ENCODE data around the gene SPOPL. TPM values are rescaled to one million over a fixed set of nuclear protein-coding genes. Genes with fewer than 3 reads are reported as not detected.

SPOPL gene
- total RNA-seq, 1 experiment from 2014 or later: 31.6 TPM

GRCh38 chr2:138610201-138610953, 108.8 kb downstream of the SPOPL start:
- Mint-ChIP-seq H3K27ac (ENCODE audit: unreplicated experiment) (no peak overlapping the region), H3K4me1 (ENCODE audit: low read depth, unreplicated experiment) (peaks cover 35% of the 10 kb centered on the region), H3K36me3 (ENCODE audit: insufficient read depth, unreplicated experiment) (no peaks in the 10 kb centered on the region), H3K4me3 (ENCODE audit: unreplicated experiment) (no peak overlapping the region), H3K27me3 (ENCODE audit: insufficient read depth, unreplicated experiment) (no peaks in the 10 kb centered on the region), H3K9me3 (ENCODE audit: unreplicated experiment) (peaks cover 10% of the 10 kb centered on the region)
- CTCF ChIA-PET: no interaction called here
- no TSS peak for BruUV-seq (replicated peaks)
- intact Hi-C loops (cut with micrococcal nuclease; ENCODE audit: unreplicated experiment): no loop called here
- Histone ChIP-seq H3K4me1 (peaks cover 25% of the 10 kb centered on the region), H3K9me3 (no peaks in the 10 kb centered on the region), H3K36me3 (ENCODE audit: control insufficient read depth, insufficient read depth, low read length) (no peaks in the 10 kb centered on the region), H3K27me3 (replicated peaks; ENCODE audit: control insufficient read depth, insufficient read depth, low read length) (no peaks in the 10 kb centered on the region), H3K4me3 (ENCODE audit: low read depth, low read length) (no peak overlapping the region)
- no peak for DNase-seq
- POLR2A ChIA-PET: no interaction called here
- TF ChIP-seq, protein P1, sequence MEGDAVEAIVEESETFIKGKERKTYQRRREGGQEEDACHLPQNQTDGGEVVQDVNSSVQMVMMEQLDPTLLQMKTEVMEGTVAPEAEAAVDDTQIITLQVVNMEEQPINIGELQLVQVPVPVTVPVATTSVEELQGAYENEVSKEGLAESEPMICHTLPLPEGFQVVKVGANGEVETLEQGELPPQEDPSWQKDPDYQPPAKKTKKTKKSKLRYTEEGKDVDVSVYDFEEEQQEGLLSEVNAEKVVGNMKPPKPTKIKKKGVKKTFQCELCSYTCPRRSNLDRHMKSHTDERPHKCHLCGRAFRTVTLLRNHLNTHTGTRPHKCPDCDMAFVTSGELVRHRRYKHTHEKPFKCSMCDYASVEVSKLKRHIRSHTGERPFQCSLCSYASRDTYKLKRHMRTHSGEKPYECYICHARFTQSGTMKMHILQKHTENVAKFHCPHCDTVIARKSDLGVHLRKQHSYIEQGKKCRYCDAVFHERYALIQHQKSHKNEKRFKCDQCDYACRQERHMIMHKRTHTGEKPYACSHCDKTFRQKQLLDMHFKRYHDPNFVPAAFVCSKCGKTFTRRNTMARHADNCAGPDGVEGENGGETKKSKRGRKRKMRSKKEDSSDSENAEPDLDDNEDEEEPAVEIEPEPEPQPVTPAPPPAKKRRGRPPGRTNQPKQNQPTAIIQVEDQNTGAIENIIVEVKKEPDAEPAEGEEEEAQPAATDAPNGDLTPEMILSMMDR (IDR thresholded peaks at IDR 0.05; ENCODE audit: insufficient read depth in 1 of 2, low read depth in 1 of 2, low read length in 1 of 2, severe bottlenecking in 1 of 2, unreplicated experiment in 1 of 2): no peak

DNA sequence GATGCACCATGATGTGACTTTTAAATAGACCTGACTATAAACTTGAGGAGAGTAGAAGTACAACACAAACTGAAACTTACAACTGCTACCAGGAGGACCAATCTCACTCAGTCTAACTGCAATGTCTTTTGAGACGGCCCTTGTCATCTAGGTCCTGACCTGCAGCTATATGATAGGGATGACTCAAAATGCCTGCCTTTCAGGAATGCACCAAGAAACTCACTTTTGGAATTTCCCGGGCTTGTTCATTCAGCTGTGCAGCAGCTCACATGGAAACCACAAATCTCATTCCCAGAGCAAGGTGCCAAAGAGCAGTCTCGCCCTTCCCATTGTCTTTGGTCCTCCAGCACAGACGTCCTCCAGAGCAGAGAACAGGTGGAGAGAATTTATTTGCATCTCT, 113.7 kb downstream of the SPOPL start:
- no TSS peak for BruUV-seq (replicated peaks)
- Mint-ChIP-seq H3K36me3 (ENCODE audit: insufficient read depth, unreplicated experiment) (no peaks in the 10 kb centered on the region), H3K27me3 (ENCODE audit: insufficient read depth, unreplicated experiment) (no peaks in the 10 kb centered on the region), H3K4me1 (ENCODE audit: low read depth, unreplicated experiment) (peaks cover 14% of the 10 kb centered on the region), H3K4me3 (ENCODE audit: unreplicated experiment) (no peak overlapping the region), H3K27ac (ENCODE audit: unreplicated experiment) (no peak overlapping the region), H3K9me3 (ENCODE audit: unreplicated experiment) (peaks cover 10% of the 10 kb centered on the region)
- intact Hi-C loops (cut with micrococcal nuclease; ENCODE audit: unreplicated experiment): no loop called here
- Histone ChIP-seq H3K27me3 (replicated peaks; ENCODE audit: control insufficient read depth, insufficient read depth, low read length) (no peaks in the 10 kb centered on the region), H3K9me3 (no peaks in the 10 kb centered on the region), H3K4me3 (ENCODE audit: low read depth, low read length) (no peak overlapping the region), H3K36me3 (ENCODE audit: control insufficient read depth, insufficient read depth, low read length) (no peaks in the 10 kb centered on the region), H3K4me1 (peaks cover 7% of the 10 kb centered on the region)
- peak; percentile 27 to 44 for DNase-seq
- TF ChIP-seq, protein P1 (IDR thresholded peaks at IDR 0.05; ENCODE audit: insufficient read depth in 1 of 2, low read depth in 1 of 2, low read length in 1 of 2, severe bottlenecking in 1 of 2, unreplicated experiment in 1 of 2): no peak
- POLR2A ChIA-PET: no interaction called here
- CTCF ChIA-PET: no interaction called here

DNA sequence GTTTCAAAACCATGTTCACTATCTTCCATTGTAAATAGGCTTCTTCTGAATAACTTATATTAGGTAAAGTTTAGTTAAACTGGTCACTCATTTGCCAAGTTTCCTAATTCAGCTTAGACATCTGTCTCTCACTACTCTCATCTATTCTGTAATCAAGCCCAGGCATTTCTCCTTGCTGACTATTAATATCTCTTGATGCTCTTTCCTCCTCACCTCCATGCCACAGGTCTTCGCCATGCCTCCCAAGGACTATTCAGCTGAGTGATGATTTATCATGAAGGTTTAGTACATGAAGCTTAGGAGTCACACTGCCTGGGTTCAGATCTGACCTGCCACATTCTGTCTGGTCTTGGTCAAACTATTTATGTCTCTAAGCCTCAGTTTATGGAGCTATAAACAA, 115.5 kb downstream of the SPOPL start:
- Histone ChIP-seq H3K27me3 (replicated peaks; ENCODE audit: control insufficient read depth, insufficient read depth, low read length) (no peaks in the 10 kb centered on the region), H3K4me3 (ENCODE audit: low read depth, low read length) (no peak overlapping the region), H3K36me3 (ENCODE audit: control insufficient read depth, insufficient read depth, low read length) (no peaks in the 10 kb centered on the region), H3K9me3 (no peaks in the 10 kb centered on the region), H3K4me1 (peaks cover 7% of the 10 kb centered on the region)
- intact Hi-C loops (cut with micrococcal nuclease; ENCODE audit: unreplicated experiment): no loop called here
- Mint-ChIP-seq H3K4me3 (ENCODE audit: unreplicated experiment) (no peak overlapping the region), H3K27me3 (ENCODE audit: insufficient read depth, unreplicated experiment) (no peaks in the 10 kb centered on the region), H3K4me1 (ENCODE audit: low read depth, unreplicated experiment) (peaks cover 27% of the 10 kb centered on the region), H3K27ac (ENCODE audit: unreplicated experiment) (no peak overlapping the region), H3K36me3 (ENCODE audit: insufficient read depth, unreplicated experiment) (no peaks in the 10 kb centered on the region), H3K9me3 (ENCODE audit: unreplicated experiment) (peaks cover 20% of the 10 kb centered on the region)
- no peak for DNase-seq
- ChIA-PET CTCF (no interaction called here), POLR2A (no interaction called here)
- TF ChIP-seq, protein P1 (IDR thresholded peaks at IDR 0.05; ENCODE audit: insufficient read depth in 1 of 2, low read depth in 1 of 2, low read length in 1 of 2, severe bottlenecking in 1 of 2, unreplicated experiment in 1 of 2): no peak
- BruUV-seq (replicated peaks): no TSS peak

Data from Caco-2 (cell line).